ENCODE results near the gene ABCD3.

The ABCD3 gene

DNA sequence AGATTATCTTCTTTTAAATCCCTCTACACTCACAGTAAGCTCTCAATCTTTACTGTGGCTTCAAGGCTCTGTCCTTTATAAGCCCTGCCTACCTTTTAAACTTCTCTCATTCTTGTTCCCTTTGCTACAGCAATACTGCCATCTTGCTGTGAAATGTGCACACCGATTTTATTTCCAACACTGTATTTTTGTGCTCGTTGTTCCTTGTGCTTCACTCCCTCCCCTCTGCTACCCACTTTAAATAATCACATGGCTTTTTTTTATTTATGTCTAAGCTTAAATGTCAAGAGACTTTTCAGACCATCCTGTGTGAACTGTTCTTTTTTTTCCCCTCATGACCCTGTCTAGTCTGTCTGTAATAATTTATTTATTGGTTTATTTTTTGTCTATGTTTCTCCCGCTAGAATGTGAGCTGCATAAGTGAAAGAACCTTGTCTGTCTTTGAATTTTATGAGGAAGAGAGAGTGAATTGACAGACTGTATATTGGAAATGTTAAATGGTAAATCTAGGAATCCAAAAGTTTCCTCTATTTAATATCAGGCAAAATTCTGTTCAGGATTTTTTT, 45.7 kb downstream of the ABCD3 start:
- no peak overlapping the region for H3K27ac ChIP-seq (ENCODE audit: low read length)
- H3K36me3 ChIP-seq (ENCODE audit: control insufficient read depth in 2 of 2, insufficient read depth in 2 of 2, low read length in 2 of 2): peaks cover 4% of the 10 kb centered on the region in 2 donors
- no peaks in the 10 kb centered on the region for H3K4me1 ChIP-seq (ENCODE audit: control insufficient read depth, insufficient read depth, low read length)
- H3K9ac ChIP-seq (ENCODE audit: low read length in 2 of 2): no peak overlapping the region
- H3K27me3 ChIP-seq (ENCODE audit: control insufficient read depth in 1 of 2, insufficient read depth in 2 of 2, low read length in 2 of 2): no peaks in the 10 kb centered on the region
- no peaks in the 10 kb centered on the region for H3K9me3 ChIP-seq (ENCODE audit: control insufficient read depth in 2 of 2, low read length in 2 of 2)
- no peak overlapping the region for H3K4me3 ChIP-seq (ENCODE audit: low read length in 2 of 2)

DNA sequence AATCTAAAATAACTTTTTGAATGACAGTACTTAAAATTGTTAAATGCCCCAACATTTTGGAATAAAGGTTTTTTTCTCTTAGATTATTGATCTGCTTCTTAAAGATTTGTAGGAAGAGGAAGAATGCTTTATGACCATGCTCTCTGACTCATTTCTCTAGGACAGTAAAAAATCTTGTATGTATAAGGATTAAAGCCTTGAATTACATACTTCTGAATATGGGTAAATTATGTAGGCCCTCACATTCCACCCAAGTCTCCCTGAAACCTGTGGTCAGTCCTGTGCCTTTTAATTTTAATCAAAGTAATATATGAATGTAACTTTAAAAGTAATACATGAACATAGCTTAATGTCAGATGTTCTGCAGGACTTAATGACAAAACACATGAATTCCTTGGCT, 50.5 kb downstream of the ABCD3 start:
- no peaks in the 10 kb centered on the region for H3K27me3 ChIP-seq (ENCODE audit: control insufficient read depth in 1 of 2, insufficient read depth in 2 of 2, low read length in 2 of 2)
- peaks cover 4% of the 10 kb centered on the region in 2 donors for H3K36me3 ChIP-seq (ENCODE audit: control insufficient read depth in 2 of 2, insufficient read depth in 2 of 2, low read length in 2 of 2)
- H3K9me3 ChIP-seq (ENCODE audit: control insufficient read depth in 2 of 2, low read length in 2 of 2): no peaks in the 10 kb centered on the region
- H3K4me3 ChIP-seq (ENCODE audit: low read length in 2 of 2): no peak overlapping the region
- no peak overlapping the region for H3K27ac ChIP-seq (ENCODE audit: low read length)
- H3K9ac ChIP-seq (ENCODE audit: low read length in 2 of 2): no peak overlapping the region
- no peaks in the 10 kb centered on the region for H3K4me1 ChIP-seq (ENCODE audit: control insufficient read depth, insufficient read depth, low read length)

DNA sequence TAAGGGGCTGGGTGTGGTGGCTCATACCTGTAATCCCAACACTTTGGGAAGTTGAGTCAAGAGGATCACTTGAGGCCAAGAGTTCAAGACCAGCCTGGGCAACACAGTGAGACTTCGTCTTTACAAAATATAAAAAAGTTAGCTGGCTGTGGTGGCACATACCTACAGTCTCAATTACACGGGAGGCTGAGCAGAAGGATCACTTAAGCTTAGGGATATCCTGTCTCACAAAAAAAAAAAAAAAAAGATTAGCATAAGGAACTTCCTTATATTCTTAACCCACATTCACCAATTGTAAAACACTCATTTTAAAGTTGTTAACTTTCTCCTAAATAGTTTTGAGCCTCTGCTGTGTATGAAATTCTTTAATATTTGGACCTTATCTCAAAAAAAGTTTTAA, 53.1 kb downstream of the ABCD3 start:
- Histone ChIP-seq H3K4me1 (ENCODE audit: control insufficient read depth, insufficient read depth, low read length) (no peaks in the 10 kb centered on the region), H3K36me3 (ENCODE audit: control insufficient read depth in 2 of 2, insufficient read depth in 2 of 2, low read length in 2 of 2) (peaks cover 0 to 4% of the 10 kb centered on the region in 2 donors), H3K27me3 (ENCODE audit: control insufficient read depth in 1 of 2, insufficient read depth in 2 of 2, low read length in 2 of 2) (no peaks in the 10 kb centered on the region), H3K27ac (ENCODE audit: low read length) (no peak overlapping the region), H3K4me3 (ENCODE audit: low read length in 2 of 2) (no peak overlapping the region), H3K9me3 (ENCODE audit: control insufficient read depth in 2 of 2, low read length in 2 of 2) (no peaks in the 10 kb centered on the region), H3K9ac (ENCODE audit: low read length in 2 of 2) (no peak overlapping the region)

DNA sequence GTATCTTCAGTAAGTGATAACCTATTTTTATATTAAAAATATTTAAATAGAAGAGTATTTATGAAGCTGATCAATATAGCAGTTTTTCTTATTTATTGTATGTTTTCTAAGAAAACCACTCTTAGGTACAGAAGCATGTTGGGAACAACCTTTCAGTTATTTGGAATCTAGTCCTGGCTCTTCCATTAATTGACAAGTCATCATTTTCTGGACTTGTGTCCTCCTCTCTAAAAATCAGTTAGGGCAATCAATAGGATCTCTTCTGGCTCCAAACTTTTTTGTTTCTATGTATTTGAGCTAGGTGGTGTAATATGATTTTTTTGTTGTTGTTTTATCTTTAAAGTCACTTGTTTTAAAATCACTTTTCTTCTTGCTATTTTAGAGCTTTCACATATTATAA, 57.0 kb downstream of the ABCD3 start:
- no peak overlapping the region for H3K27ac ChIP-seq (ENCODE audit: low read length)
- H3K4me1 ChIP-seq (ENCODE audit: control insufficient read depth, insufficient read depth, low read length): no peaks in the 10 kb centered on the region
- H3K27me3 ChIP-seq (ENCODE audit: control insufficient read depth in 1 of 2, insufficient read depth in 2 of 2, low read length in 2 of 2): no peaks in the 10 kb centered on the region
- H3K4me3 ChIP-seq (ENCODE audit: low read length in 2 of 2): no peak overlapping the region
- no peak overlapping the region for H3K9ac ChIP-seq (ENCODE audit: low read length in 2 of 2)
- peaks cover 0 to 9% of the 10 kb centered on the region in 2 donors for H3K36me3 ChIP-seq (ENCODE audit: control insufficient read depth in 2 of 2, insufficient read depth in 2 of 2, low read length in 2 of 2)
- no peaks in the 10 kb centered on the region for H3K9me3 ChIP-seq (ENCODE audit: control insufficient read depth in 2 of 2, low read length in 2 of 2)

DNA sequence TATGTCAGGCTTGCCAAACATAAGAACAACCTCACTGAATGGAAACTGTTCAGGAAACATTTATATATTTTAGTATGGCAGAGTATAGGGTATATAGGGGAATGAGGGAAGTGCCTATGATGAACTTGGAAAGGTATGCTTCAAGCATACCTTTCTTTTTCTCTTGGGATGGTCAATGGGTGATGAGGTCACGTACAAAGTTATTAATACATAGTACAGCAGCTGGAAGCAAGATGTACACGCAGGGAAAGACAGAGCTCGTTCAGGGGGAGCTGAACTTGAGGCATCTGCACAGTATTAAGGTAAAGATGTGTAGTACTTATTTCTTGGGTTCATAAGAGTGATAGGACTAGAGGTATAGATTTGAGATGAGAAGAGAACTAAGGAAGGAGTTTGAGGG, 61.5 kb downstream of the ABCD3 start:
- H3K9ac ChIP-seq (ENCODE audit: low read length in 2 of 2): no peak overlapping the region

DNA sequence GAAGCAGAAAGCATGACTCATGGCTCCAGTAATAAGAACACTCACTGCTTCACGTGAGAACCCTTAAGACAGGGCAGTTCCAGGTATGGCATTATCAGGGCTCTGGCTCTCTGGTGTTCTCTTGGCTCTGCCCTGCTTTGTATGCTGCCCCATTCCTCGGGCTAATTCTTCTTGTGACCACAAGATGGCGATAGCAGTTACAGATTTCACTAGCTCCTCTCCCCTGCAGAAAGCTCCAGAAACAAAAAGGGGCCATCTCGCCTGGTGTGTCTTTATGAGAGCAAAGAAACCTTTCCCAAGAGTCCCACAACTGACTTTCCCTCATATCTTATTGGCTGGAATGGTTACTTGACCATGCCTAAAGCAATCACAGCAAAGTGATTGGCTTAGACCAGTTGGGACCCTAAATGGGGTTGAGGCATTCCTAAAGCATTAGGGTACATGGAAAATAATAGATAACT, 63.3 kb downstream of the ABCD3 start:
- Histone ChIP-seq H3K4me3 (ENCODE audit: low read length in 2 of 2) (no peak overlapping the region), H3K27me3 (ENCODE audit: control insufficient read depth in 1 of 2, insufficient read depth in 2 of 2, low read length in 2 of 2) (no peaks in the 10 kb centered on the region), H3K27ac (ENCODE audit: low read length) (no peak overlapping the region), H3K9me3 (ENCODE audit: control insufficient read depth in 2 of 2, low read length in 2 of 2) (no peaks in the 10 kb centered on the region), H3K9ac (ENCODE audit: low read length in 2 of 2) (no peak overlapping the region), H3K4me1 (ENCODE audit: control insufficient read depth, insufficient read depth, low read length) (no peaks in the 10 kb centered on the region), H3K36me3 (ENCODE audit: control insufficient read depth in 2 of 2, insufficient read depth in 2 of 2, low read length in 2 of 2) (peaks cover 4 to 6% of the 10 kb centered on the region in 2 donors)

More for the DNA sequence above, 61.5 kb downstream of the ABCD3 start:
- no peaks in the 10 kb centered on the region for H3K9me3 ChIP-seq (ENCODE audit: control insufficient read depth in 2 of 2, low read length in 2 of 2)
- no peak overlapping the region for H3K27ac ChIP-seq (ENCODE audit: low read length)
- no peaks in the 10 kb centered on the region for H3K27me3 ChIP-seq (ENCODE audit: control insufficient read depth in 1 of 2, insufficient read depth in 2 of 2, low read length in 2 of 2)
- H3K4me3 ChIP-seq (ENCODE audit: low read length in 2 of 2): no peak overlapping the region
- peaks cover 4 to 12% of the 10 kb centered on the region in 2 donors for H3K36me3 ChIP-seq (ENCODE audit: control insufficient read depth in 2 of 2, insufficient read depth in 2 of 2, low read length in 2 of 2)
- no peaks in the 10 kb centered on the region for H3K4me1 ChIP-seq (ENCODE audit: control insufficient read depth, insufficient read depth, low read length)

DNA sequence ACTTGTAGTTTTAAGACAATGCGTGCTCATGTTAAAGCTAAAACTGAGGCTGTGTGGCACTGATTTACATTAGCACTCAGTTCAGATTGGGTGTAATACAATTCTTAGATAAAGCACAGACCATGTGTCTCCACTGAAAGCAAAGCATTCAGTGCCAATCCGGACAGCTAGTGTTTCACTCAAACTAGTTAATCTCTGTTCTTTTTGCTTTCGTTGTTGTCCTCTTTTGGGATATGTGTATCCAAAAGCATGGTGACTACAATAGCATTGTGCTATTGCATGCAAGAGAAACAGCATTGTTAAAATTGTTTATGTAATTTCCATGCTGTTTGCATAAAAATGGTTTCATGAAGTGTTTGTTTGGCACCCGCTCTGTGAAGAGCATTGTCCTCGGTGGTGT, 68.8 kb downstream of the ABCD3 start:
- Histone ChIP-seq H3K27ac (ENCODE audit: low read length) (no peak overlapping the region), H3K4me1 (ENCODE audit: control insufficient read depth, insufficient read depth, low read length) (no peaks in the 10 kb centered on the region), H3K9ac (ENCODE audit: low read length in 2 of 2) (no peak overlapping the region), H3K9me3 (ENCODE audit: control insufficient read depth in 2 of 2, low read length in 2 of 2) (no peaks in the 10 kb centered on the region), H3K36me3 (ENCODE audit: control insufficient read depth in 2 of 2, insufficient read depth in 2 of 2, low read length in 2 of 2) (peaks cover 0 to 4% of the 10 kb centered on the region in 2 donors), H3K4me3 (ENCODE audit: low read length in 2 of 2) (no peak overlapping the region), H3K27me3 (ENCODE audit: control insufficient read depth in 1 of 2, insufficient read depth in 2 of 2, low read length in 2 of 2) (no peaks in the 10 kb centered on the region)

DNA sequence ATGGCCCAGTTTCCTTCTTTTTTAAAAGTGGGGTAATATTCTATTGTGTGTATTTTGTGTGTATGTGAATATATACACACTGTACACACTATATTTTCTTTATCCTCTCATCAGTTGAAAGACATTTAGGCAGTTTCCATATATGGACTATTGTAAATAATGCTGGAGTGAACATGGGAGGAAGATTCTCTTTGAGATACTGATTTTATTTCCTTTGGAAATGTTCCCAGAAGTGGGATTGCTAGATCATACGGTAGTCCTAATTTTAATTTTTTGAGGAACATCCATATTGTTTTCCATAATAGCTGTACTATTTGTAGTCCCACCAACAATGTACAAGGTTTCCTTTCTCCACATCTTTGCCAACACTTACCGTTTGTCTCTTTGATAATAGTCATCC, 72.4 kb downstream of the ABCD3 start:
- Histone ChIP-seq H3K4me1 (ENCODE audit: control insufficient read depth, insufficient read depth, low read length) (no peaks in the 10 kb centered on the region), H3K9ac (ENCODE audit: low read length in 2 of 2) (no peak overlapping the region), H3K27ac (ENCODE audit: low read length) (no peak overlapping the region), H3K4me3 (ENCODE audit: low read length in 2 of 2) (no peak overlapping the region), H3K36me3 (ENCODE audit: control insufficient read depth in 2 of 2, insufficient read depth in 2 of 2, low read length in 2 of 2) (peaks cover 2 to 5% of the 10 kb centered on the region in 2 donors), H3K9me3 (ENCODE audit: control insufficient read depth in 2 of 2, low read length in 2 of 2) (no peaks in the 10 kb centered on the region), H3K27me3 (ENCODE audit: control insufficient read depth in 1 of 2, insufficient read depth in 2 of 2, low read length in 2 of 2) (no peaks in the 10 kb centered on the region)

DNA sequence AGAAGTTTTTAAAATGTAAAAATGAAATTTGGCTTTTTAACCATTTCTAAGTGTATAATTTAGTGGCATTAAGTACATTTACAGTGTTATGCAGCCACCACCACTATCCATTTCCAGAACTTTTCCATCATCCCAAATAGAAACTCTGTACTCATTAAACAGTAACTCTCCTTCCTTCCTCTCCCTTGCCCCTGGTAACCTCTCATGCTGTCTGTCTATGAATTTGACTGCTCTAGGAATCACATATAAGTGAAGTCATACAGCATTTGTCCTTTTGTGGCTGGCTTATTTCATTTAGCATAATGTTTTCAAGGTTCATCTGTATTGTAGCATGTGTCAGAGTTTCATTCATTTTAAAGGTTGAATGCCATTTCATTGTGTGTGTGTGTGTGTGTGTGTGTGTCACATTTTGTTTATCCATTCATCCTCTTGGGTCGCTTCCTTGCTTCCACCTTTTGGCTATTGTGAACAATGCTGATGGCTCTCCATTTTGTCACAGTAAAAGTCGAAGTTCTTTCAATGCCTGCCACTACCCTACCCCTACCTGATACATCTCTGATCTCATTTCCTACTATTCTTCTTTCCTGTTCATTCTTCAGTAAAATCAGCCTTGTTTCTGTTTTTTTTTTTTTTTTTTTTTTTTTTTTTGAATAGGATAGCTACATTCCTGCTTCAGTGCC, 78.0 kb downstream of the ABCD3 start:
- H3K4me1 ChIP-seq (ENCODE audit: control insufficient read depth, insufficient read depth, low read length): no peaks in the 10 kb centered on the region
- no peak overlapping the region for H3K9ac ChIP-seq (ENCODE audit: low read length in 2 of 2)
- peaks cover 7% of the 10 kb centered on the region in 2 donors for H3K36me3 ChIP-seq (ENCODE audit: control insufficient read depth in 2 of 2, insufficient read depth in 2 of 2, low read length in 2 of 2)
- H3K9me3 ChIP-seq (ENCODE audit: control insufficient read depth in 2 of 2, low read length in 2 of 2): no peaks in the 10 kb centered on the region
- H3K4me3 ChIP-seq (ENCODE audit: low read length in 2 of 2): no peak overlapping the region
- H3K27me3 ChIP-seq (ENCODE audit: control insufficient read depth in 1 of 2, insufficient read depth in 2 of 2, low read length in 2 of 2): no peaks in the 10 kb centered on the region
- no peak overlapping the region for H3K27ac ChIP-seq (ENCODE audit: low read length)

DNA sequence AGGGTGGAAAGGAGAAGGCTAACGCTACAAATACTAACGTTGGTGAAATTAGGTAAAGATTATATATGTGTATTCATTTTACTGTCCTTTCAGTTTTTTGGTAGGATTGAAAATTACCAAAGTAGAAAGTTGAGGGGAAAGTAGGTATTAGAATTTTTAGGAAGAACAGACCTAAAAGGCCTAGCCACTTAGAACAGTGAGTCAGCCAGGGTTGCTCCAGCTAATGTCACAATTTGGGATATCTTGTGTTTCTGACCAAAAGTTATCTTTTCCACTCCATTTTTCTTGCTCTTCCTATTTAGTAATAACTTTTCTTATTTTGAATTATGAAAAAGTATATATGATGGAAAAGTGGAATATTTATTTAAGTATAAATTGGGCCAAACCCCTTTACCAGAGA, 83.2 kb downstream of the ABCD3 start:
- Histone ChIP-seq H3K27me3 (ENCODE audit: control insufficient read depth in 1 of 2, insufficient read depth in 2 of 2, low read length in 2 of 2) (no peaks in the 10 kb centered on the region), H3K9me3 (ENCODE audit: control insufficient read depth in 2 of 2, low read length in 2 of 2) (no peaks in the 10 kb centered on the region), H3K9ac (ENCODE audit: low read length in 2 of 2) (no peak overlapping the region), H3K4me3 (ENCODE audit: low read length in 2 of 2) (no peak overlapping the region), H3K36me3 (ENCODE audit: control insufficient read depth in 2 of 2, insufficient read depth in 2 of 2, low read length in 2 of 2) (peaks cover 7 to 9% of the 10 kb centered on the region in 2 donors), H3K27ac (ENCODE audit: low read length) (no peak overlapping the region), H3K4me1 (ENCODE audit: control insufficient read depth, insufficient read depth, low read length) (no peaks in the 10 kb centered on the region)

DNA sequence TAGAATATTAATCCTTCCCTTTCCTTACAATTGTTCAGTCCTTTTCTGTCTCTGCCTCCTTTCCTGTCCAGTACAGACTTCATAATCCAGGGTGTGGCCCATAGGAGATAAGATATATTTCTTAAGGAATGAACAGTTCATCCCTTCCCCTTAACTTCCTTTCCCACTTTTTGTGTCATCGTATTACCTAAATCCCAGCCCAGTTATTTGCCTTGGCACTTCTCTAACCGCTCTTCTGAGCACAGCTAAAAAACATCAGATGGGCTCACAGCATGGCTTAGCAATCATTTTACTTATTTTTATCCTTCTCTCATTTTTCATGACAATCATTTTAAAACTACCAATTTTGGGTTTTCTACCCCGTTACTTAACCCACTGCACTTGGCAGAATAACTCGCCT, 83.7 kb downstream of the ABCD3 start:
- H3K9ac ChIP-seq (ENCODE audit: low read length in 2 of 2): no peak overlapping the region
- H3K9me3 ChIP-seq (ENCODE audit: control insufficient read depth in 2 of 2, low read length in 2 of 2): no peaks in the 10 kb centered on the region
- H3K27me3 ChIP-seq (ENCODE audit: control insufficient read depth in 1 of 2, insufficient read depth in 2 of 2, low read length in 2 of 2): no peaks in the 10 kb centered on the region
- H3K27ac ChIP-seq (ENCODE audit: low read length): no peak overlapping the region
- H3K4me1 ChIP-seq (ENCODE audit: control insufficient read depth, insufficient read depth, low read length): no peaks in the 10 kb centered on the region
- no peak overlapping the region for H3K4me3 ChIP-seq (ENCODE audit: low read length in 2 of 2)
- peaks cover 7 to 9% of the 10 kb centered on the region in 2 donors for H3K36me3 ChIP-seq (ENCODE audit: control insufficient read depth in 2 of 2, insufficient read depth in 2 of 2, low read length in 2 of 2)
